Skeletal muscle satellite cell (primary cell): ENCODE measurements around the gene SLC9A7.

Experiments used
- H3K27me3 ChIP-seq: 2 replicates; pipeline ENCODE4 v1.7.0; 2013; ENCODE audit warnings: low read length; ENCODE audit not compliant: control insufficient read depth, insufficient read depth
- H3K36me3 ChIP-seq: 2 replicates; pipeline ENCODE4 v1.7.0; 2013; ENCODE audit warnings: mild to moderate bottlenecking, control low read depth, low read length; ENCODE audit not compliant: insufficient read depth
- H3K4me1 ChIP-seq: 2 replicates; pipeline ENCODE4 v1.7.0; 2013; ENCODE audit warnings: low read length; ENCODE audit not compliant: control insufficient read depth, insufficient read depth
- H3K4me2 ChIP-seq: 2 replicates; pipeline ENCODE4 v1.7.0; 2013; ENCODE audit warnings: mild to moderate bottlenecking, low read length
- H3K4me3 ChIP-seq: 2 replicates; pipeline ENCODE4 v1.7.0; 2013; ENCODE audit warnings: low read length
- H3K9ac ChIP-seq: 2 replicates; pipeline ENCODE4 v1.7.0; 2013; ENCODE audit warnings: mild to moderate bottlenecking, low read depth, low read length, moderate library complexity
- H3K9me3 ChIP-seq: replicated peaks from 2 replicates; pipeline ENCODE4 v1.7.0; 2013; ENCODE audit warnings: mild to moderate bottlenecking, control low read depth, low read length

Gene SLC9A7

DNA sequence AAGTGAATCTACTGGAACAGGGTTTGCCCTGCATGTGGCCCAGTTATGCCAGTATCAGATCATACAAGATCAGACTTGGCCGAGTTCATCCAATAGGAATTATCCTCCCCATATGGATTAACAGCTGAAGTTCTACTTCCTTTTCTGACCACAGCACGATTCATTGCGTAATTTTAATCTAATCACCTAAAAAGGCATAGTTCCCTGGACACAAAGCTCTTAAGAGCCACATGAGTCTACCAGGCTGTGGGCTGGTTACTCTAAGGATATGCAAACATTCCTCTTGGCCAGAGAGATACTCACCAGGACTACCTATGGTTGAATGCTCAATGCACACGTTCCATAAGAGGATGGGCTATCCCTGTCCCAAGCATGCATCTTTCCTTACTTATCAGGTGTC is 138.4 kb downstream of the SLC9A7 start:
- no peak overlapping the region for H3K4me2 ChIP-seq
- no peak overlapping the region for H3K4me3 ChIP-seq
- no peaks in the 10 kb centered on the region for H3K36me3 ChIP-seq
- no peak overlapping the region for H3K9ac ChIP-seq
- no peaks in the 10 kb centered on the region for H3K9me3 ChIP-seq
- H3K4me1 ChIP-seq, result no peaks in the 10 kb centered on the region
- H3K27me3 ChIP-seq, result peaks cover 5% of the 10 kb centered on the region

DNA sequence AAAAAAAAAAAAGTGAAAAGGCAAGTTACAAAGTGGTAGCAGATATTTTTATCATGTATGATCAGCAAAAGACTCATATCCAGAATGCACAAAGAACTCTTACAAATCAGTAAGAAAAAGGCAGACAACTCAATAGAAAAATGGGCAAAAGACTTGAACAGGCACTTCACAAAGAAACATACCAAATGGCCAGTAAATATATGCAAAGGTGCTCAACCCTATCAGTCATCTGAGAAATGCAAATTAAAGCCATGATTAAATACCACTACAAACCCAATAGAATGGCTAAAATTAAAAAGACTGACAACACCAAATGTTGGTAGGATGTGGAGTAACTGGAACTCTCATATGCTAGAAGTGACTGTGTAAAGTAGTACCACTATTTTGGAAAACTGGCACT is 140.0 kb downstream of the SLC9A7 start:
- Histone ChIP-seq H3K36me3 (no peaks in the 10 kb centered on the region), H3K9ac (no peak overlapping the region), H3K4me2 (no peak overlapping the region), H3K9me3 (no peaks in the 10 kb centered on the region), H3K4me3 (no peak overlapping the region), H3K4me1 (no peaks in the 10 kb centered on the region), H3K27me3 (peaks cover 5% of the 10 kb centered on the region)

DNA sequence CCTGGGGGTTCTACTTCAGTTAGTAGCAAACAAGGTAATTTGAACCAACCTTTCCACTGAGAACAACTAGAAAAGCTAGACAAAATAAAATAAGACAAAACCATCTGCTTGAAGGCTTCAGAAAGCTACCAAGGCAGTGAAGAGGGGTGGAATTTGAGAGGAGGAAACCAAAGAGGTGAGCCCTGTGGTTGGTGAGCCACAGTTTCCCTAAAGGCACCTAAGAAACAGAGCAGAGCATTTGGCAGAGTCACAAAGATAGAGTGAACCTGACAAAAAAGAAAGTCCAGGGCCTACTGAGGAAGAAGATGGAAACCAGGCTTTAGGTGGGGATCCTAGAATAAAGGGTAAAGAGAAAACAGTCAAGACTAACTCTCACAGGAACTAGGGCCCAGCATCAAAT is 141.0 kb downstream of the SLC9A7 start:
- Histone ChIP-seq H3K9me3 (no peaks in the 10 kb centered on the region), H3K4me1 (no peaks in the 10 kb centered on the region), H3K4me3 (no peak overlapping the region), H3K36me3 (no peaks in the 10 kb centered on the region), H3K4me2 (no peak overlapping the region), H3K9ac (no peak overlapping the region), H3K27me3 (peaks cover under 1% of the 10 kb centered on the region)

DNA sequence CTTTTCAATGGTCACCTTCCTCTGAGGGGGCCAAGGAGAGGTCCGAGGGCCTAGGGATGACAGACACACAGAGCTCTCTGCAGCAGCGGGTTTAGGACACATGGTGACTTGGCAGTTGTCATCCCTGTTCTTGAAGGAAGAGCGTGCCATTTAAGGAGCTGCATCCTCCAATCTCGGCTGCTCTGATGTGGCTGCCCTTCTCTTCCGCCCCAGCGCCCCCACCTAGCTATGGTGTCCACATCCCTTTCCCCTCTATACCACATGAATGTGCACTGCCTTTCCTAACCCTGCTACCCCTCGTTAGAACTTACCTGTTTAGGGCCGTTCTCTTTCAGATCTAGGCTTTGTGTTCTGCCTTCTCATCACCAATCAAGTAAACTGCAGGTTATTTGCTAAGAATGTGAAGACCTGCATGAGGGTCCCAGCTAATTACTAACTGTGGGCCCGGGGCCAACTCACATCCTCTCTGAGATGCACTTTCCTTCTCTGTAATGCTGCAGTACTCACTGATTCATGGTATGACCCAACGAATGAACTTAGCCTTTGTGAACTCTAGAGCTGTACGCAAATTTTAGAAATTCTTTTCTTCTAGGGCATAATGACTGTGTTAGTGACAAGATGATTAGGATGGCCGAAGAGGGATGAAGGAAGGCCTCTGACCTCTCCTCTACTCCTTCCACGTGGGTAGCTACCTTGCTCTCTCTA is 147.1 kb downstream of the SLC9A7 start:
- no peaks in the 10 kb centered on the region for H3K4me1 ChIP-seq
- no peak overlapping the region for H3K4me3 ChIP-seq
- H3K9me3 ChIP-seq, result no peaks in the 10 kb centered on the region
- H3K27me3 ChIP-seq, result no peaks in the 10 kb centered on the region
- H3K4me2 ChIP-seq, result no peak overlapping the region
- no peaks in the 10 kb centered on the region for H3K36me3 ChIP-seq
- no peak overlapping the region for H3K9ac ChIP-seq

DNA sequence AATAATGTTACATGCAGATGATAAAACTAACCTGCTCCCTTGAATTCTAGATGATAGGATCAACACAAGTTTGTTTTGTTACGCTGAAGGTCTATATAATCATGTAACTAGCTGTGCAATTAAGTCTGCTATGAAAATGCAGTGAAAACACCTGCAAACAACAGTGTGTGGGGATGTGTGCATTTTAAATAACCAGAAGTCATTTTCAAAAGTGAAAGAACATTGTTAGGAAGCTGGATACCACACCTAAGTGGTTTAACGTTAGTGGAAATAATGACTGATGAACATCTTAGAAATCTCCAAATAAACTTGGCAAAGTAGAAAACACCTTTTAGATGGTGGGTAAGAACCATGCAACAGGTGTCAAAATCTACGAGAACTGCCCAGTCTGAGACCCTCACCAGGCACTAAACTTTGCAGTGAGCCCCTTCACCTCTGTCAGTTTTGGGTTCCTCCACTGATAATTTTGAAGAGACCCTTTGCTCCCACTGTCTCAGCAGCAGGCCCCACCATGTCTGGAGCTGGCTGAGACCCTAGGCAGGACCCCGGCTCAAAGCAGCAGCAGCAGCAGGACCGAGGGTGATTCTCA is 148.8 kb downstream of the SLC9A7 start:
- no peaks in the 10 kb centered on the region for H3K27me3 ChIP-seq
- no peak overlapping the region for H3K9ac ChIP-seq
- H3K36me3 ChIP-seq, result no peaks in the 10 kb centered on the region
- H3K4me2 ChIP-seq, result no peak overlapping the region
- H3K4me3 ChIP-seq, result no peak overlapping the region
- no peaks in the 10 kb centered on the region for H3K4me1 ChIP-seq
- H3K9me3 ChIP-seq, result no peaks in the 10 kb centered on the region

DNA sequence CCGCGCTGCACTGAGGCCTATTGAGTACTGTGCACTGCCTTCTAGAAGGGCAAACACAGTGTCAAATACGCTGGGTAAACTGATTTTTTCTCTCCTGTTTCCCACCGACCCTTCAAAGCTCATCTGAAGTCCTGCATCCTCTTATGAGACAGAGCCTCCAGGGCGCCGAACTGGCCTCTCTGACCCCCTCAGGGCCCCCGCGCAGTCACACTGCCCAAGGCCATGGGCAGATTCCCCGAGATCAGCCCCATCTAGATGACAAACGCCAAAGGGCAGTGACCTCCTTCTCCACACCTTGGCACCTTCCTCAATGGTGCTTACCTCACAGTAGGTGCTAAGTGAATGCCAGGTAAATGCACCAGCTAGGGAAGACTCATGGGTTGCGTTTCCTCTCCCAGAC is 151.0 kb downstream of the SLC9A7 start:
- no peaks in the 10 kb centered on the region for H3K27me3 ChIP-seq
- no peaks in the 10 kb centered on the region for H3K36me3 ChIP-seq
- no peak overlapping the region for H3K4me2 ChIP-seq
- no peaks in the 10 kb centered on the region for H3K4me1 ChIP-seq
- H3K9ac ChIP-seq, result no peak overlapping the region
- H3K9me3 ChIP-seq, result no peaks in the 10 kb centered on the region
- no peak overlapping the region for H3K4me3 ChIP-seq

- Histone ChIP-seq H3K27me3 (no peaks in the 10 kb centered on the region), H3K4me1 (peaks cover 16% of the 10 kb centered on the region), H3K4me3 (no peak overlapping the region), H3K9ac (no peak overlapping the region), H3K4me2 (no peak overlapping the region), H3K36me3 (no peaks in the 10 kb centered on the region), H3K9me3 (no peaks in the 10 kb centered on the region)
These were observed 156.3 kb downstream of the SLC9A7 start for GRCh38 chrX:46602468-46603102.

- H3K4me3 ChIP-seq, result no peak overlapping the region
These were observed 157.6 kb downstream of the SLC9A7 start for GRCh38 chrX:46601283-46601682.

DNA sequence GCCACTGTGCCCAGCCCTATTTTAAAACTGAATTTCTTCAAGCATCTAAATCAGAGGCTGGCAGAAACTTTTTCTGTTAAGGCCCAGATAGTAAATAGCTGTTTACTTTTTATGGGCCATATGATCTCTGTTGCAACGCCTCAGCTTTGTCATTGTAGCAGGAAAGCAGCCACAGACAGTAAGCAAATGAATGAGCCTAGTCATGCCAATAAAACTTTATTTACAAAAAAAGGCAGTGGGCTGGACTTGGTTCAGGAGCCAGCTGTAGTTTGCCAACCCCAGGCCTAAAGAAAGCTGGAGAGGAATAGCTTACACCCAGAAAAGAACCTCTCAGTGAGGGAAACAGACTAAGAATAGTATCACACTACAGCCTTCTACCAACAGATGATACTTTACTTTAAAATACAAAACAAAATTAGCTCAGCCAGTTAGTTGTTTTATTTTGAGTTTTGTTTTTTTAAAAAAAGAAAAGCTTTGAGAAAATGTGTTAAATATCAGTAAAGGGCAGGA is 159.8 kb downstream of the SLC9A7 start:
- no peak overlapping the region for H3K9ac ChIP-seq
- no peak overlapping the region for H3K4me2 ChIP-seq
- no peak overlapping the region for H3K4me3 ChIP-seq
- H3K36me3 ChIP-seq, result no peaks in the 10 kb centered on the region
- H3K27me3 ChIP-seq, result no peaks in the 10 kb centered on the region
- H3K9me3 ChIP-seq, result no peaks in the 10 kb centered on the region
- H3K4me1 ChIP-seq, result peaks cover 16% of the 10 kb centered on the region

More at GRCh38 chrX:46601283-46601682, 157.6 kb downstream of the SLC9A7 start:
- Histone ChIP-seq H3K9ac (no peak overlapping the region), H3K36me3 (no peaks in the 10 kb centered on the region), H3K27me3 (no peaks in the 10 kb centered on the region), H3K4me2 (no peak overlapping the region), H3K9me3 (no peaks in the 10 kb centered on the region), H3K4me1 (peaks cover 16% of the 10 kb centered on the region)

DNA sequence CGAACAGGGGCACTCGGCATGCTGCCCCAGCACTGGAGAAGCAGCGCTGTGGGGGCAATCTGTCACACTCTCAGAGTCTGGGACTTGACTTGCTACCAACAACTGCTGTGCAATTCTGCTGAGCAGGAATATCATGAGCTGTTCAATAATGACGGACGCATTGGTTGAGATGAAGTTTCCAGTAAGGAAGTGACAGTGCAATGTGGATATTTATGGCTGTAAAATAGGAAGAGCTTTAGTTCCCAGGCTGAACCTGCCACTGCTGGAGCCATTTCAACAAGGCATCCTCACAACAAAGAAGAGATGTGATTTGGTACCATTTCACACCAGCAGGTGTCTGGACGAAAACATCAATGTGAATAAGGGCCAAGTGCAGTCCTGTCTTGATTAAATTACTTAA is 161.1 kb downstream of the SLC9A7 start:
- H3K4me1 ChIP-seq, result peaks cover 16% of the 10 kb centered on the region
- no peak overlapping the region for H3K4me2 ChIP-seq
- no peaks in the 10 kb centered on the region for H3K27me3 ChIP-seq
- H3K9me3 ChIP-seq, result no peaks in the 10 kb centered on the region
- no peak overlapping the region for H3K4me3 ChIP-seq
- H3K36me3 ChIP-seq, result no peaks in the 10 kb centered on the region
- H3K9ac ChIP-seq, result no peak overlapping the region

DNA sequence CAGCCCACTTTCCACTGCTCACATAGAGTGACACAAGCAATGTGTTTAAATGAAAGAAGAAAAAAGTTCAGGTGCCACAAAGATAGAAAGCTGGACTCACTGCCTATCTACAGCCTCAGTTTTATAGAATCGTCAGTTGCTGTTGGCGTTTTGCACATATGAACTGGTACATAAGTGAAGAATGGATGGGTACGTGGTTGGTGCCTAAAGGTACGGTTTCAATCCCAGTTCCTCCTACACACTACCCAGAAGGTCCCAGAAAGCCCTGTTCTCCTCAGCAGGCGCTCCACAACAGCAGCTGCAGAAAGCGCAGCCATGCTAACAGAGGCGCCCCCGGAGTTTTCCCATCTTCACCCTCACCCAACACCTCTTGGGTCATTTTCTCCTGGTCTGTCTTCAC is 161.7 kb downstream of the SLC9A7 start:
- Histone ChIP-seq H3K4me2 (no peak overlapping the region), H3K36me3 (no peaks in the 10 kb centered on the region), H3K4me3 (no peak overlapping the region), H3K9me3 (no peaks in the 10 kb centered on the region), H3K27me3 (no peaks in the 10 kb centered on the region), H3K4me1 (peaks cover 16% of the 10 kb centered on the region), H3K9ac (no peak overlapping the region)
